Measurements from ENCODE around the gene REX1BD. TPM values are rescaled to one million over a fixed set of nuclear protein-coding genes. Genes with fewer than 3 reads are reported as not detected.
"Not testable (repeated sequence)": the region's sequence is repeated elsewhere in the genome, so short reads cannot be mapped to it uniquely, and the experiment has no call there.

Gene REX1BD
- total RNA-seq (2021) (44.8 and 64.3 TPM in 2 replicates), Bru-seq, nascent RNA (percentile 63 among the genes with signal in this experiment), BruChase-seq, experiment 1, labeled RNA remaining after a 2-hour chase (percentile 61 among the genes with signal in this experiment), BruChase-seq, experiment 2, labeled RNA remaining after a 6-hour chase (percentile 61 among the genes with signal in this experiment)
- long read RNA-seq, transcript REX1BD-202 (5 exons, 702 nt), result minor isoform, 13 of 92 reads
- long read RNA-seq, transcript REX1BD-201 (5 exons, 839 nt), result major isoform, 35 of 92 reads
- long read RNA-seq, transcript REX1BD-205 (4 exons, 1,081 nt), result minor isoform, 19 of 92 reads
- long read RNA-seq, partial matches to known transcripts, result 11 of 92 reads
- long read RNA-seq, other reads (novel, unspliced or antisense), result 7 of 92 reads

GRCh38 chr19:18588611-18589379 lies at the start of gene REX1BD:
TSS of gene REX1BD (plus strand) at chr19:18588798. CDS start at chr19:18588802, 4 bp downstream.
- Histone ChIP-seq H3K4me2 (peak within 1 kb of the TSS; percentile 84), H4K20me1 (ENCODE audit: insufficient read depth) (no peaks in the 10 kb centered on the region), H3K36me3 (ENCODE audit: low read depth) (no peaks in the 10 kb centered on the region; the same call in 1 of the 2 replicates), H3K9me2 (ENCODE audit: insufficient read depth) (no peaks in the 10 kb centered on the region), H3K79me2 (ENCODE audit: low read depth) (peaks cover 14% of the 10 kb centered on the region; the same call in 1 of the 2 replicates), H3K4me1 (replicated peaks; ENCODE audit: insufficient read depth) (peaks cover 11% of the 10 kb centered on the region), H2AFZ (peak within 1 kb of the TSS; percentile 92), H3K9me3 (ENCODE audit: insufficient read depth, low read depth) (no peaks in the 10 kb centered on the region), H3K27ac (peak within 1 kb of the TSS; percentile 64), H3F3A (ENCODE audit: insufficient read depth, low read depth) (peaks cover 43% of the 10 kb centered on the region; the same call in 1 of the 2 replicates), H3K27me3 (ENCODE audit: insufficient read depth, low read depth) (no peaks in the 10 kb centered on the region), H3K4me3 (peak within 1 kb of the TSS; percentile 79)
- CTCF ChIA-PET, result interaction anchor here (0.7 to 0.9 kb wide), 2 partner anchors 61 to 242 kb away, joined by 3 read pairs; no protein-coding TSS in a partner anchor
- intact Hi-C loops (cut with micrococcal nuclease; ENCODE audit: unreplicated experiment), result loop anchor here (5.0 kb wide), 1 partner anchor 244 kb away; the partner anchor contains the start of gene UPF1
- POLR2A ChIA-PET (ENCODE audit: unreplicated experiment), result interaction anchor here (0.5 to 0.6 kb wide), 4 partner anchors 31 to 1872 kb away, joined by 3 to 4 read pairs (median 4); no protein-coding TSS in a partner anchor
- no peak for TF ChIP-seq EZH2 (IDR thresholded peaks at IDR 0.05; ENCODE audit: low read depth)
- TF ChIP-seq CTCF (conservative IDR thresholded peaks at IDR 0.05), result peak; percentile 92
- DNase-seq, result peak; percentile 66 to 81
- no TSS peak for BruUV-seq (replicated peaks)

- no TSS peak for BruUV-seq (replicated peaks)
- H3K79me2 ChIP-seq (ENCODE audit: low read depth), result peaks cover 17% of the 10 kb centered on the region
- no peaks in the 10 kb centered on the region for H3K27me3 ChIP-seq (ENCODE audit: insufficient read depth, low read depth)
- no peak for DNase-seq
- H3K36me3 ChIP-seq (ENCODE audit: low read depth), result peaks cover 32% of the 10 kb centered on the region
- ChIA-PET CTCF (interaction anchor here (0.7 kb wide), 1 partner anchor 47 kb away, joined by 4 read pairs; no protein-coding TSS in a partner anchor), POLR2A (ENCODE audit: unreplicated experiment) (no interaction called here)
- no peak overlapping the region for H3K4me2 ChIP-seq
- H3K9me2 ChIP-seq (ENCODE audit: insufficient read depth), result no peaks in the 10 kb centered on the region
- TF ChIP-seq CTCF (conservative IDR thresholded peaks at IDR 0.05) (no peak), EZH2 (IDR thresholded peaks at IDR 0.05; ENCODE audit: low read depth) (no peak)
- no peaks in the 10 kb centered on the region for H3K9me3 ChIP-seq (ENCODE audit: insufficient read depth, low read depth)
- peaks cover 10% of the 10 kb centered on the region; the same call in 1 of the 2 replicates for H3K4me1 ChIP-seq (replicated peaks; ENCODE audit: insufficient read depth)
- no peak overlapping the region for H3K27ac ChIP-seq
- H2AFZ ChIP-seq, result no peak overlapping the region
- intact Hi-C loops (cut with micrococcal nuclease; ENCODE audit: unreplicated experiment), result no loop called here
- no peaks in the 10 kb centered on the region for H4K20me1 ChIP-seq (ENCODE audit: insufficient read depth)
- peaks cover 9% of the 10 kb centered on the region; the same call in 1 of the 2 replicates for H3F3A ChIP-seq (ENCODE audit: insufficient read depth, low read depth)
- no peak overlapping the region for H3K4me3 ChIP-seq
Observed at GRCh38 chr19:18539372-18539771, 49.2 kb upstream of the REX1BD start.

GRCh38 chr19:18540200-18540599 lies 48.4 kb upstream of the REX1BD start:
- Histone ChIP-seq H3K79me2 (ENCODE audit: low read depth) (peaks cover 17% of the 10 kb centered on the region), H3K36me3 (ENCODE audit: low read depth) (peaks cover 32% of the 10 kb centered on the region)
- H3K27me3 ChIP-seq (ENCODE audit: insufficient read depth, low read depth); BruUV-seq (replicated peaks); H3K9me2 ChIP-seq (ENCODE audit: insufficient read depth); H3K4me3 ChIP-seq; H2AFZ ChIP-seq; POLR2A ChIA-PET (ENCODE audit: unreplicated experiment); H3F3A ChIP-seq (ENCODE audit: insufficient read depth, low read depth); H3K4me2 ChIP-seq; CTCF ChIA-PET; H4K20me1 ChIP-seq (ENCODE audit: insufficient read depth); H3K4me1 ChIP-seq (replicated peaks; ENCODE audit: insufficient read depth); H3K27ac ChIP-seq; DNase-seq; H3K9me3 ChIP-seq (ENCODE audit: insufficient read depth, low read depth); intact Hi-C loops (cut with micrococcal nuclease; ENCODE audit: unreplicated experiment): not testable (repeated sequence)
